Measurements from ENCODE around the gene GDI2.

- no peak for TF ChIP-seq CTCF (IDR thresholded peaks at IDR 0.05)
- TF ChIP-seq POLR2A (IDR thresholded peaks at IDR 0.05), result no peak
Observed at GRCh38 chr10:5833814-5834213, 20.6 kb upstream of the GDI2 start.

All from lower leg skin (tissue), 3 donors.